Hippocampal formation (tissue), 2 donors: Measurements from ENCODE around the gene EFCAB14.
A peak's percentile ranks its signal among the peaks of the same experiment; 100 is the strongest.
"Not testable (repeated sequence)": the region's sequence is repeated elsewhere in the genome, so short reads cannot be mapped to it uniquely, and the experiment has no call there.

Source experiments
- DNase-seq, 2 donors: peaks; one replicate each; lab custom pipeline; 2025; lab: John Stamatoyannopoulos, UW

Gene EFCAB14, protein sequence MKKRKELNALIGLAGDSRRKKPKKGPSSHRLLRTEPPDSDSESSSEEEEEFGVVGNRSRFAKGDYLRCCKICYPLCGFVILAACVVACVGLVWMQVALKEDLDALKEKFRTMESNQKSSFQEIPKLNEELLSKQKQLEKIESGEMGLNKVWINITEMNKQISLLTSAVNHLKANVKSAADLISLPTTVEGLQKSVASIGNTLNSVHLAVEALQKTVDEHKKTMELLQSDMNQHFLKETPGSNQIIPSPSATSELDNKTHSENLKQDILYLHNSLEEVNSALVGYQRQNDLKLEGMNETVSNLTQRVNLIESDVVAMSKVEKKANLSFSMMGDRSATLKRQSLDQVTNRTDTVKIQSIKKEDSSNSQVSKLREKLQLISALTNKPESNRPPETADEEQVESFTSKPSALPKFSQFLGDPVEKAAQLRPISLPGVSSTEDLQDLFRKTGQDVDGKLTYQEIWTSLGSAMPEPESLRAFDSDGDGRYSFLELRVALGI

DNA sequence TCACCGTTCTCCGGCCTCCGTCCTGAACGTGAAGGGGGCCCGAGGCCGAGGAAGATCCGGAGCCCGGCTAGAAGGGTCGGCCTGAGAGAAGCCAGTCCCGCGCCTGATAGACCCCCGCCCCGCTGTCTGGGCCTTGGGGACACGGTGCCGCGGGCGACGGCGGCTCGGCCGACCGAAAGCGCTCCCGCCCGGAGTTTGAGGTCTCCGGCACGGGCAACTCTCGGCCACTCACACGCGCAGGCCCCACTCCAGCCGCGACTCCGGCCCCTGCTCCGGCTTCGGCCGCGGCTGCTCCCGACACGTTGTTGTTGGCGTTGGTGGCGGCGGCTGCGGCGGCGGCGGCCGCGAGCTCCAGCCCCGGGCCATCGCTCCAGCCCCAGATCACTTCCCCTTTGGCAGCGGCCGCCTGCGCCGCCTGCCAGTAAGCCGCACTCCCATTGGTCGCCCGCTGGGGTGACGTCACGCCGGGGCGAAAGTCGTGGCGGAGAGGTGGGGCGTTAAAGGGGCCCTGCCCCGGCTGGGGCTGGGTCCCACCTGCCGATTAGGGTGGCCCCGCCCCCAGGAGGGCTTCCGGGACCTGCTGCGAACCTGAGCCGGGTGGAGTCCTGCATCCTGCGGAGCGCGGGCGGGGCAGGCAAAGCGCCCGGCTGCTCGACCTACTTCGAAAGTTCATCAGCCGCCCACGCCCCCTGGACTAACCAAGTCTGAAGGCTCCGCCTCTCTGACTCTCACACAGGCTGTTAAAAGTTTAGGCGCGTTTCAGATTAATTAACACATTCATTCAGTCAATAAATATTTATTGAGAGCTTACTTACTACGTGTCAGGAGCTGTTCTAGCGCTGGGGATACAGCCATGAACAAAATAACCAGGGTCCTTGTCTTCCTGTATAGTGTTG, at the start of gene EFCAB14:
Gene EFCAB14 (minus strand): TSS at position 388 of the 896 bp plus-strand sequence. CDS start 1,027 bp downstream, outside the sequence.
- DNase-seq, result peak; percentile 84 to 90

DNA sequence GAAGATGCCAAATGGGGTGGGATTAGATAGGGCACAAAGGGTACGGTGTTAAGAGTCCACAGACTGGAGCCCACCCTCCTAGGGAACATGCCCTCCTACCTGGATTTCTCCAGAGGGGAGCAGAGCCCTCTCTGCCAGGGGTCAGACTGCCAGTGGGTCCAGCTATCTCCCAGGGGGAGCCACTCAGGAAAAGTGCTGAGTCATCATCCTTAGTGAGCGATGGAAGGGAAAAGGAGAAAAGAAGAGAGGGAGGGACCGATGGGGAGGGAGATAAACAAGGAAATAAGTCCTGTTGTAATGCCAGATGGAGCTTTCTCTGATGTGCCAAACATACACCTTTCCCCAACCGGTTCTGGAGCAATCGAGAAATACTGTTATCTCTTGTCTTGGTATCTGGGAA, 49.5 kb upstream of the EFCAB14 start:
- no peak for DNase-seq

DNA sequence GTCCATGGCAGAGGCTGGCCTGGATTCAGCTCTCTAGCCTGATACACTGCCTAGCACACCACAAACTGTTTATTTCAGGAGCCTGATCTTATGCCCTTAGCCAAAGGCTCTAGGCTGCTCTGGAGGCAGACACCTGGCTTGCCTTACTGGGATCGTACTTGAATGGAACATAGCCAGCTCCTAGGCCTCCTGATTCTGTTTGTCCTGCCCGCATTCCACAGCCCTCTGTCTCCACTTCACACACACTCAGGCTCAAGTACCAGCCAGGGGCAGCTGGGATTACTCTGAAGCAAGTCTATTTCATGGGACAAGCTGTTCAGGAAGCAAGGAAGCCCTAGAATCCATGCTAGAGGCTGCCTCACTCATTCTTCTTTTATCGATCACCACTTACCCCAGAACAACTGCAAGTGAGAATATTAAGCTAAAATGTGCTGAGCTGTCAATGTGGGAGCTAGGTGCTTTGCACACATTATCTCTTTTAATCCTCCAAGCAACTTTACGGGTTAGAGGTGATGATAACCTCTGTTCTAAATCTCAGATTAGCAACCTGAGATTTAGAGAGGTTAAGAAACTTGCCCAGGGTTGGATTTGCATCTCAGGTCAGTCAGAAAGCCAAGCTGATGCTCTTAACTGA, 48.9 kb upstream of the EFCAB14 start:
- no peak for DNase-seq

DNA sequence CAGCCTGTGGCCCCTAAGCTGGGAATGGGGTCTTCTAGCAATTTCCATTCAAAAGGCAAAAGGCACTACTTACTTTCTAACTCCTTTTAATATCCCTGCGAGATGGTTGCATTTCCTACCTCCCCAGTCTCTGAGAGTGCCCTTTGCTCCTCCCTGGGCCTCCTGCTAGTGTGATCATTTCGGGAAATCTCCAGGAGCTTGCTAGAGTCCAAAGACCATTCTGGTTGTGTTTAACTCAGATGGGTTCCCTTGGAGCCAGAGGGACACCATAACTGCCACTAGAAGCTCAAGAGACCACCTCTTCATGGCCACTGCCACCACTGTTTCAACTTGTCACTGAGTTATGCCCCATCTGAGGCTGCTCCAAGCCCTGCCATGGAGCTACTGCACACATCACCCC, 45.5 kb upstream of the EFCAB14 start:
- no peak for DNase-seq

DNA sequence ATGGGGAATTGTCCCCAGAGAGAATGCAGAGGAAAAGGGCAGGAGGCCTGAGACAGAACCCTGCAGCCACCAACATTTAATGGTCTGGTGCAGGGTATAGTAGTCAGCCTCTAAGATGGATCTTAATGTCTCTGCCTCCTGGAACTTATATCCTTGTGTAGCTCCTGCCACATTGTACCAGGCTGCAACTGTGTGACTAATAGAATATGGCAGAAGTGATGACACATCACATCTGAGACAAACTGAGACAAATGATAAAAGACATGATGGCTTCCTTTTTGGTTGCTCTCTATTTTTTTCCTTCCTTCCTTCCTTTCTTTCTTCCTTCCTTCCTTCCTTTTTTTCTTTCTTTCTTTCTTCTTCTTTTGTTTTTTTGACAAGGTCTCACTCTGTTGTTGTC, 42.8 kb upstream of the EFCAB14 start:
- no peak for DNase-seq

DNA sequence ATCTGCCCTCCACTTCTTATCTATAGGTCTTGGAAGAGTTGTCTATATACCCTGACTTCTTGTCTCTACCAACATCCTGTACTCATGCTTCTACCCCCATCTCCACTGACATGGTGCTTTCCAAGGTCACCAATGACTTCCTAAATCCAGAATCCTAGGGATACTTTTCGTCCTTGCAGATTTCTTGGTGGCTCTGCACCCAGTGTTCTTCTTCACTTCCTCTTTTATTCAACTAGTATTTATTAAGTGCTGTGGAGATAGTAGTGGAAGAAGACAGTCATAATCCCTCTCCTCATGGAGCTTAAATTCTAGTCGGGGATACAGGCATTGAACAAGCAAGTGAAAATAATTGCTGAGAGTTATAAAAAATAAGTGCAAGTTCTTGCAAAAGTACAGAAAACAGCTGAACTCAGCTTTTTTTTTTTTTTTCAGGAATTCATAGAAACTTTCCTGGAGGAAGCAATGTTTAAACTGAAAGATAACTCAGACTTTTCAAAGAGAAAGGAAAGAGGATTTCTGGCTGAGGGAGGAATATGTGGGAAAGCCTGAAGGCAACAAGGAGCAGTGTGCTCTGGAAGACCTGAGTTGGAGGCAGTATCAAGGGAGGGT, 41.7 kb upstream of the EFCAB14 start:
- no peak for DNase-seq

DNA sequence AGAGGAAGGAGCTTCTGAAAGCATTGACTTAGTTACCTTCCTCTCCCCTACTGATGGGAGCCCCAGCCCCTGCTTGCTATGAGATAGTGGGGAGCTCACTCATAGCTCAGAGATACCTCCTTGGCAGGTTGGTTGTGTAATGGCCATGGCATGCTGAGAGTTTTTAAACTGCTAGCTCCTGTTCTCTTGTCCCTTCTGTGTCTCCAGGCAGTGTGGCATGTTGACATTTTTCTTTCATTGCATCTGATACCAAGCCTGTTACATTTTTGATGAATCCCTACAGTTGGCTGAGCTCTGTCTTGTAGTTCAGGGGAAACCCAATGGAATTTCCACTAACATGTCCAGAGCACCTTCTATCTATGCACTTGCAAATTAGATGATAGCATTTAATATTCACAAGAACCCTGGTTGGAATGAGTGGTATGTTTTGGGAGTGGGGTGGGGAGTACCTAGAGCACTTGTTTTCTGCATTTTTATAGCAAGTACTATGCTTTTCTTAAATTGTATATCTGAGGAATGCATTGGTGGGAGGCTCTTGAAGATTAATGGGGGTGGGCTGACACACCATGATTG, 39.1 kb upstream of the EFCAB14 start:
- DNase-seq, result no peak

DNA sequence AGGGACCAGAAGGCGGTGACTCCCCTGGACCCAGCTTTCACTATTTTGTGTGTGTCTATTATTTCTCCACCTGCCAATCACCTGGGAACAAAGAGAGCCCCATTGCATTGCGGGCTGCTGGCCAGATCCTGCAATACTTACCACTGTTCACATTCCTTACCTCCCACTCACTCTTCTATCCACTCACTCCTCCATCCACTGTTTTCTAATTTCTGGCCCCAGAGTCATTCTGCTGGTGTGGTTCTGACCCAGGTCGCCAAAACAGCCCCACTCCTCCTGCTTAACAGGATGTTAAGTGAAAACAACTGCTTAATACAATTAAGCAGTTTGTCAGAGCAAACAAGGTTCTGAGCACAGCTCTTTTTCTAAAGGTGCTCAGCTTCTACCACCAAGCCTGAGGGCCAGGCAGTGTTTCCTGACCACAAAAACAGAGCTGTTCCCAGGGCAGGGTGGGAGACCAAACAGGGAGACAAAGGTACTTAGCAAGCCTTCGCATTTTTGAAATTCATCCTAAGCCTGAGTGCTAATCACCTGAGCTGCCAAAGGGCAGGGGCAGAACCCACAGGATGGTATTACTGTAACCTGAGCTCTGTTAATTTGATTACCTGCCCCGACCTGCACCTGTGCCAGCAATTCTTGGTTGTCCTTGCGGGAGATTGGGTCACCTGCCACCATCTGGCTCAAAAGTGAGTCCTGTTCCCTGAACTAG, 38.5 kb upstream of the EFCAB14 start:
- DNase-seq, result no peak

DNA sequence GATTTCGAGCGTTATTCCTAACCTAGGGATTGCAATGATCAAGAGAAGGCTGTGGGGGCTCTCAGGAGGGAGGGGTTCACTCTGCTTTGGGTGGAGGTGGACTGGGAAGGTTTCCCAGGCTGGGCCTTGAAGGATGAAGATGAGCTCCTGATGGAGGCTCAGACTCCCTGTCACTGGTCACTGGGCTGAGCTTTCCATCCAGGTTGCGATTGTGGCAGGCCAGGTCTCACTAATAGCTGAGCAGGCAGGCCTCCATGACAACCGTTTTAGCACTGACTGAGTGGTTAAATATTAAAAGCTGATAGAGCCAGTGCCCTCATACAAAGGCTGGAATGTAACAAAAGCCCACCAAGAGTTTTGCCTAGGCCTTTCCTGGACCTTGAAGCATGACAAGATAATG, 36.2 kb upstream of the EFCAB14 start:
- no peak for DNase-seq

DNA sequence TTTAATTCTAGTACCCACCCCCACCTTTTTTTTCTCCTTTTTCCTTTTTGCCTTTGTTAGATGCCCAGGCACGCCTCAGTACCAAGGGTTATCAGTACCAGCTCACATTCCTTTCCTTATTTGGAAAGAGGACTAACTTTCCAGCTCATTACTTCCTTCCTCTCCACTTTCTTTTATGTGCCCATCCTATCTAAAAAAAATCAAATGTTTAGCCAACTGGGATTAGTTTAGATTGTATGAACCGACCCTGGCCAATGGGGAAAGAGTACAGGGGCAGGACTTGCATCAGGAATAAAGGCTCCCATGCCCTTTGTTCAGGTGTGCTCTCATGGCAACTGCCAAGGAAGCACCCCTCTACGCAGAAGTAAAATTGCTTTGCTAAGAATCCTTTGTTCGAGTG, 35.8 kb upstream of the EFCAB14 start:
- not testable (repeated sequence) for DNase-seq

DNA sequence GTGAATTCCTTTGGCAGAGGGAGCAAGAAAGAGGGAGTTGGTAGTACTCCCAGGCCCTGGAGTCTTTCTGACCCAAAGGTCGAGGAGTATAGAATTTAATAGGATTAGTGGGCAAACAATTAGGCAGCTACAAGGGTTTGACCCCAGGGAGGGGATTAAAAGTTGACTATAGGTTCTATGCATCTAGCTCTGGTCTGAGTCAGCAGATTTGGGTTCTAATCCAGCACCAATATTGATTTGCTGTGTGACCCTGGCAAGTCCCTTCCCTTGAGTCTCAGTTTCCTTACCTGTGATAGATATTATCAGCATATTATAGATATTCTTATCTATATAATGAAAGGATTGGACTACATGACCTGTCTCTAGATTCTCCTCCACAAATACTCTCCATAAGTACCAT, 35.1 kb upstream of the EFCAB14 start:
- DNase-seq, result no peak

DNA sequence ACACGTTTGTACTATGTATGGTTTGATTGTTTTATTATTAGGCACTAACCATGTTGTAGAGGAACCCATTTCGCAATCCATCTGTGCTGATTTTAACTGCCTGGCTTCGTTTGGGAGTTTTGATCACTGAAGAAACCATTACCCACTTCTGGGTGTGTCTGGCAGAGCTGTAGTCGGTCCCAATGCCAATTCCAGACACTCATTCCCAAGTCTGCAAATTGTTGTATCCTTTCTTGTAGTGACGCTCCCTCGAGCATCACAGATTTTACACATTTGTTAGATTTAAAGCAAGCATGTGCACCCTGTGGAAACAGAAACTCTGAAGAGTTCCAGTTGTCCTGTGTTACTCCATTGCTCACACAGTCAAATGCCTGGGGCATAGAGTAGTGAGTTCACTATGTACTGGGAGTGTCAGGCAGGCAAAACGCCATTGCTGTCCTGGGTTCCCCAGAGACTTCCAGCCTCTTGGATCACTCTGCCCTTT, 31.0 kb upstream of the EFCAB14 start:
- DNase-seq, result no peak

DNA sequence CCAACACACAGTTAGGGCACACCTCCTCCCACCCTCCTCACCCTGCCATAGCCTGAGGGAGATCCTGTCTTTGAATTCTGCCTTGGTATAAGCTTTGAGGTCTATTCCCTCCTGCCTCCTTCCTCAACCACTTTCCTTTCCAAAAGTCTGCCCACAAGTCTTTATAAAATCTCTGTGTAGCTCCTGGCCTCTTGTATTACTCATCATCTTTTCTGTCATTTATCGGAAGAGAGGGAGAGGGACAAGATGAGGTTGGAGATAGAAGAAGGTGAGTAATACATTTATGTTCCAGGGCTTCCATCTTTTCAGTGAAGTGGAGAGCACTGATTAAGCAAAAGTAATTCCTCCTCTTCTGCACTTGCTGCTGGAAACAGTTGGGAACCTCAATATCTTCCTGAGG, 30.5 kb upstream of the EFCAB14 start:
- DNase-seq, result no peak

DNA sequence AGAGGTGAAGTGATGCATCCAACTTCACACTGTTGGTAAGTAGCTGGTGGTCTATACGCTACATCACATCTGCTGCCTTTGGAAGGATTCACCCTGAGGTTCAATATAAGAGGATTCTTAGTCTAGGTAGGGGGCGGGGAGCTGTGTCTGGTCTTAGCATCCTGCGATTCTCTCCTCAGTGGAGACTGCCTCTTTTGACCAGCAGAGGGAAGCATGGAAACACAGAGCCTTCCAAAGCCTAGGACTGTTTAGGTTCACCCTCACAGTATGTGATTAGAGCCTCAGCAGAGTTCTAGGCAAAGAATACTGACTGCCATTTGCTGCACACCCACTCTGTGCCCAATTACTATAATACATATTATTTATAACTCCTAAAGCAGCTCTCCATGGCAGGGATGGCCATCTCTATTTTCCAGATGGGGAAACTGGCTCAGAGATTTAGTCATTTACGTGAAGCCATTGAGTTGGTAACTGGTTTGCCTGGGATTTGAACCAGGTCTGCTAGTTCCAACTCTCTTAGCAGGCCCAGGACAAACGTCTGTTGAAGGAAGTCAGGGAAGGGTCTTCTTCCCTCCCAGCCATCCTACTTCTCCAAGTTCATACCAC, 28.9 kb upstream of the EFCAB14 start:
- no peak for DNase-seq

DNA sequence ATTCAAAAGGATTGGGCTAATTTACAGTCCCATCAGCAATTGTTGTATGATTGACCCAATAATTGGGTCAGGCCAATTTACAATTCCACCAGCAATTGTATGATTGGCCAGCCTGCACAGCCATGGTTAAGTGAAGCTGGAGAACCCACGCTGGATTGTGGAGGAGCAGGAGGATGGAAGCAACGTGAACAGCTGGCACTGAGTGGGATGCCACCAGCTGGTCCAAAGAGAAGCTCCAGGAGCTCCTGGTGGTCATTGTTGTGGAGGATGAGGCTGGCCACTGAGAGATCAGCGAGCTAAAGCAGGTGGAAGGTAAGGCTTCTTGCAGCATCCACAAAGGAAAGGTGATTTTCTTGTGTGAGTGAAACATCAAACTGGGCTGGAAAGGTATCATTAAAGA, 23.2 kb upstream of the EFCAB14 start:
- no peak for DNase-seq

DNA sequence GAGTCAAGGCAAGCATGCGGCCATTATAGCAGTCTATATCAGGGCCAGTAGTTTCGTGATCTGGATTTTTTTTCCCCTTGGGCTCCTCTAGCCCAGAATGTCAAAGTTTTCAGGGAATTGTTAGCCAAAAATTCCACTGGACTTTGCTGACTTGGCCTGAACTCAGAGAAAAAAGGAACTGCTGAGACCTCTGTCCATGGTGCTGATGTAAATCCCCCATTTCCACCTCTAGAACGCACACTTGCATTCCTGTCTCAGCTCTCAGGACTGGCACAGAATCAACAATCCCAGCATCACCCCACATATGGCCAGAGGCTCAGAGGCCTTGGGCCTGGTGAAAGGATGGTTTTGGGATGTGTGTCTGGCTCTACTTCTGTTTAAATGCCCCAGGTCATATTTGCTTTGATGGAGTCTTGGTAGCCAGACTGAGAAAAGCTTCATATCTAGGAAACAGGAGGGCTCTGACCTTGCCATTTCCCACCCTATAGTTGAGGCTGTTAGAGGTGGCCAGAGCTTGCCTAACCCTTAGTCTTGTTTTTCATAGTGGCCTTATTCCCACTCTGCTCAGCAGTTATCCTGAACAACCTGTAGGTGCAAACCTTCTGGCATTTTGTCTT, 16.9 kb upstream of the EFCAB14 start:
- DNase-seq, result no peak

DNA sequence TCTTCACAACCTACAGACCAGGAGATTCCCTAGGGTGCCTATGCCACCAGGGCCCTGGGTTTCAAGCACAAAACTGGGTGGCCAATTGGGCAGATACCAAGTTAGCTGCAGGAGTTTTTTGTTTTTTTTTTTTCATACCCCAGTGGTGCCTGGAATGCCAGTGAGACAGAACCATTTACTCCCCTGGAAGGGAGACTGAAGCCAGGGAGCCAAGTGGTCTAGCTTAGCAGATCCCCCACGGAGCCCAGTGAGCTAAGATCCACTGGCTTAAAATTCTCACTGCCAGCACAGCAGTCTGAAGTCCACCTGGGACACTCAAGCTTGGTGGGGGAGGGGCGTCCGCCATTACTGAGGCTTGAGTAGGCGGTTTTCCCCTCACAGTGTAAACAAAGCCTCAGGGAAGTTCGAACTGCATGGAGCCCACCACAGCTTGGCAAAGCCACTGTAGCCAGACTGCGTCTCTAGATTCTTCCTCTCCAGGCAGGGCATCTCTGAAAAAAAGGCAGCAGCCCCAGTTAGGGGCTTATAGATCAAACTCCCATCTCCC, 9.5 kb upstream of the EFCAB14 start:
- not testable (repeated sequence) for DNase-seq

DNA sequence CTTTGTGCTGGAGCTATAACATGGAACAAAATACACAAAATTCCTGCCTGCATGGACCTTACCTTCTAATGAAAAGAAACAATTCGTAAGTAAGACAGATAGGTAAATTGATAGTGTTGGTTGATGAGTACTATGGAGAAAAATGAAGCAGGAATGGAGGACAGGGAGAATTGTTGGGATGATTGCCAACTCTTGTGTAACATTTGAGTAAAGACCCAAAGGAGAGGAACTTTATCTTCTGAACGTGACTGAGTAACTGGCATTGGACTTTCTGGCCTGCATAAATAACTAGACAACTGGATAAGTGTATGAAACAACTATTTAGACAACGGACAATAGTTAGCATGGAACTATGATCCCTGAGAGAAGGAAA, 6.8 kb upstream of the EFCAB14 start:
- DNase-seq, result no peak

DNA sequence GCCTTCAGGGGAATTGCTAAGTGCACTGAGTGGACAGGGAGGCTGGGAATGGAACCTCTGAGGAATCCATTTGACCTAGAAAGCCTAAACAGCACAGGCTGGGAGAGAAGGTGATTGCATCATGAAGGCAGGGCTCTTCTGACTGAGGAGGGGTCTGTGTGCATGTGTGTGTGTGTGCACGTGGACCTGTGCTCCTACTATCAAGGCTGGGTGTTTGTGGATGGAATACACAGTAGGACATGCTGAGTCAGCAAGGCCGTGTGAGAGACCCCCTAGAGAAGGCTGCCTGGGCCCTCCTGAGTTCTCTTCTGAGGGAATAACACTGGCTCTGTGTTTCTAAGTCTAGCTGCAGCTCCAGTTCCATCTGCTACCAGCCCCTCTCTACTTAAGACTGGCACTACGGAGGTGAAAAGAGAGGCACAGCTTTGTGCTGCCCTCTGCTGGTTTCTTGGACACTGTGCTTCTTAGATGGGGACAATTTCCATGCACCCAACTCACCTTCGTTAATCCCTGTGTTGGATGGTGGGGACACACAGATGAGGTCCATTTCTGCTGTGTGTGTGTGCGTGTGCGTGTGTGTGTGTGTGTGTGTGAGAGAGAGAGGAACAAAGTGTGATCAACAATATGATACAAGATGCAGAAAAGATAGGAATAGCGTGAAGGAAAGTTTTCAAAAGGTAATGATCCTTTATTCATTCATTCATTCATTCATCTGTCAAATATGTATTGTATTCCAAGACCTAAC, 6.2 kb upstream of the EFCAB14 start:
- peak; percentile 25 to 71 for DNase-seq
